Peyer's patch (tissue), 4 donors: ENCODE data around the gene PGLYRP4. TPM values are rescaled to one million over a fixed set of nuclear protein-coding genes. Genes with fewer than 3 reads are reported as not detected.

ENCODE experiments used
- DNase-seq, 3 donors: peaks; one replicate each; pipeline ENCODE4 v3.0.0-alpha.2; 2017 to 2019
- H3K27ac ChIP-seq, 4 donors: fragments of 200-600 bp; sonication (generic); one replicate each; pipeline ENCODE4 v1.5.1; 2016 to 2019
- H3K27me3 ChIP-seq, 2 donors: fragments of 200-600 bp; sonication (generic); one replicate each; pipeline ENCODE4 v1.5.1; 2019
- H3K36me3 ChIP-seq, 3 donors: fragments of 200-600 bp; sonication (generic); one replicate each; pipeline ENCODE4 v1.5.1; 2016 to 2019
- H3K4me1 ChIP-seq, 4 donors: fragments of 200-600 bp; sonication (generic); one replicate each; pipeline ENCODE4 v1.5.1; 2016 to 2019
- H3K4me3 ChIP-seq, 4 donors: fragments of 200-600 bp; sonication (generic); 1 replicate in 3 of 4; 2 replicates in 1 of 4; pipeline ENCODE4 v1.5.1; 2016 to 2019; ENCODE audit warnings: mild to moderate bottlenecking in 1 of 4
- H3K9me3 ChIP-seq, 4 donors: fragments of 200-600 bp; sonication (generic); one replicate each; pipeline ENCODE4 v1.5.1; 2016 to 2019; ENCODE audit warnings: mild to moderate bottlenecking in 1 of 4
- POLR2A ChIP-seq, 2 donors: fragments of 450-650 bp; IDR thresholded peaks; one replicate each; pipeline ENCODE4 v1.5.1; 2017; ENCODE audit warnings: antibody characterized with exemption in 2 of 2, mild to moderate bottlenecking in 2 of 2, moderate library complexity in 2 of 2
- total RNA-seq, 4 donors: library from RNA; depleted of rRNA; stranded (reverse); fragments of >200 nt; gene quantifications; one replicate each; pipeline ENCODE4 v1.1.0, GENCODE V29; 2016
- TF ChIP-seq, protein P1 (sequence below), 6 experiments: fragments of 450-650 bp in 4 of 6; fragments of 200-600 bp in 2 of 6; sonication (generic) in 1 of 6; IDR thresholded peaks; one replicate each; pipeline ENCODE4 v1.5.1; 2017 to 2019; ENCODE audit warnings: antibody characterized with exemption in 6 of 6, mild to moderate bottlenecking in 3 of 6, moderate library complexity in 1 of 6

The PGLYRP4 gene
- total RNA-seq, 4 donors from 2014 or later: not detected

- Histone ChIP-seq H3K4me3 (no peak overlapping the region), H3K4me1 (peaks cover 0 to 14% (median 0%) of the 10 kb centered on the region in 4 donors), H3K27me3 (no peaks in the 10 kb centered on the region), H3K27ac (no peak overlapping the region), H3K36me3 (no peaks in the 10 kb centered on the region), H3K9me3 (no peaks in the 10 kb centered on the region)
- no peak for DNase-seq
- no peak for TF ChIP-seq POLR2A (IDR thresholded peaks at IDR 0.05)
- TF ChIP-seq, protein P1, sequence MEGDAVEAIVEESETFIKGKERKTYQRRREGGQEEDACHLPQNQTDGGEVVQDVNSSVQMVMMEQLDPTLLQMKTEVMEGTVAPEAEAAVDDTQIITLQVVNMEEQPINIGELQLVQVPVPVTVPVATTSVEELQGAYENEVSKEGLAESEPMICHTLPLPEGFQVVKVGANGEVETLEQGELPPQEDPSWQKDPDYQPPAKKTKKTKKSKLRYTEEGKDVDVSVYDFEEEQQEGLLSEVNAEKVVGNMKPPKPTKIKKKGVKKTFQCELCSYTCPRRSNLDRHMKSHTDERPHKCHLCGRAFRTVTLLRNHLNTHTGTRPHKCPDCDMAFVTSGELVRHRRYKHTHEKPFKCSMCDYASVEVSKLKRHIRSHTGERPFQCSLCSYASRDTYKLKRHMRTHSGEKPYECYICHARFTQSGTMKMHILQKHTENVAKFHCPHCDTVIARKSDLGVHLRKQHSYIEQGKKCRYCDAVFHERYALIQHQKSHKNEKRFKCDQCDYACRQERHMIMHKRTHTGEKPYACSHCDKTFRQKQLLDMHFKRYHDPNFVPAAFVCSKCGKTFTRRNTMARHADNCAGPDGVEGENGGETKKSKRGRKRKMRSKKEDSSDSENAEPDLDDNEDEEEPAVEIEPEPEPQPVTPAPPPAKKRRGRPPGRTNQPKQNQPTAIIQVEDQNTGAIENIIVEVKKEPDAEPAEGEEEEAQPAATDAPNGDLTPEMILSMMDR (IDR thresholded peaks at IDR 0.05): no peak
These were observed 8.8 kb downstream of the PGLYRP4 start for GRCh38 chr1:153339802-153340201.

- no peak for TF ChIP-seq POLR2A (IDR thresholded peaks at IDR 0.05)
- TF ChIP-seq, protein P1 (IDR thresholded peaks at IDR 0.05): no peak
- DNase-seq: no peak
- Histone ChIP-seq H3K27me3 (no peaks in the 10 kb centered on the region), H3K4me1 (peaks cover 0 to 1% (median 0%) of the 10 kb centered on the region in 4 donors), H3K4me3 (no peak overlapping the region), H3K36me3 (no peaks in the 10 kb centered on the region), H3K27ac (no peak overlapping the region), H3K9me3 (no peaks in the 10 kb centered on the region)
These were observed 10.4 kb downstream of the PGLYRP4 start for GRCh38 chr1:153337980-153338853.

DNA sequence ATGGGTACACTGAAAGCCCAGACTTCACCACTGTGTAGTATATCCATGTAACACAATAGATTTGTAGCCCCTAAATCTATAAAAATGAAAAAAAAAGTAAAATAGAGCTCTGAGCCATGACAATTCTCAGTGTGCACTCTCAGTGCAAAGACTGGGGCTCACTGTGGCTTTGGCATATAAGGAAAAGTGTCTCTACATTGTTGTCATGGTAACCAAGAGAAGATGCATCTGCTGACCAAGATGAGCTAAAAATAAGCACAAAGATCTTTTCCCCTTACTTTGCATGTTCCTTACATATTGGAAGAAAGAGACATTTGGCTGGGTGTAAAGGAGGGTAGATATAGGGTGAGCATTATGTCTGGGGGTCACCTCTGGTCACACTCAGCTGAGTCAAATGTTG, 12.0 kb downstream of the PGLYRP4 start:
- no peak overlapping the region for H3K27ac ChIP-seq
- DNase-seq: no peak
- H3K36me3 ChIP-seq: no peaks in the 10 kb centered on the region
- no peaks in the 10 kb centered on the region for H3K9me3 ChIP-seq
- no peak overlapping the region for H3K4me3 ChIP-seq
- H3K4me1 ChIP-seq: no peaks in the 10 kb centered on the region
- H3K27me3 ChIP-seq: no peaks in the 10 kb centered on the region
- no peak for TF ChIP-seq POLR2A (IDR thresholded peaks at IDR 0.05)
- TF ChIP-seq, protein P1 (IDR thresholded peaks at IDR 0.05): no peak

DNA sequence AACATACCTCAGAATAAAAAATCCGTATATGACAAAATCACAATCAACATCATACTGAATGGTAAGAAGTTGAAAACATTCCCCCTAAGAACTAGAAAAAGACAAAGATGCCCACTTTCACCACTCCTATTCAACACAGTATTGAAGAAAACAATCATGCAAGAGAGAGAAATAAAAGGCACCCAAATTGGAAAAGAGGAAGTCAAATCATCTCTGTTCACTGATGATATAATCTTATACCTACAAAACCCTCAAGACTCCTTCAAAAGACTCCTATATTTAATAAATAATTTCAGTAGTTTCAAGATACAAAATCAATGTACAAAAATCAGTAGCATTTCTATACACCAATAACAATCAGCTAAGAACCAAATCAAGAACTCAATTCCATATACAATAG, 14.7 kb downstream of the PGLYRP4 start:
- no peak for DNase-seq
- no peak for TF ChIP-seq POLR2A (IDR thresholded peaks at IDR 0.05)
- TF ChIP-seq, protein P1 (IDR thresholded peaks at IDR 0.05): no peak
- H3K9me3 ChIP-seq: no peaks in the 10 kb centered on the region
- H3K4me3 ChIP-seq: no peak overlapping the region
- H3K36me3 ChIP-seq: no peaks in the 10 kb centered on the region
- H3K4me1 ChIP-seq: no peaks in the 10 kb centered on the region
- no peaks in the 10 kb centered on the region for H3K27me3 ChIP-seq
- H3K27ac ChIP-seq: no peak overlapping the region

DNA sequence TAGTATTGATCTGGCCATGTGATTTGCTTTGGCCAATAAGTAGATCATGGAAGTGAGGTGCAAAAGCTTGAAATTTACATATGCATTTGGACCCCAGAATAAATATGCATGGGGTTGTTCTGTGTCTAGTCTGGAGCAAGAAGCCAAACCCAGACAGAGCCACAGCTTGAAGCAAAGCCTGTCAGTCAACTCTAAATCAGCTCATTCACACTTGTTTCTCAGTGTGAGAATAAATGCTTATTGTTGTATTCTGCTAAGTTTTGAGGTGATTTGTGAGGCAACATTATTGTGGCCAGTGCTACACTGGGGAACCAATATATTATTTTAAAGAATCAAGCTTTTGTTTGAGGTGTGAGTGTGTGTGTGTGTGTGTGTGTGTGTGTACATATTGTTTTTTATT, 23.7 kb downstream of the PGLYRP4 start:
- Histone ChIP-seq H3K27ac (no peak overlapping the region), H3K9me3 (peaks cover 0 to 5% (median 0%) of the 10 kb centered on the region in 4 donors), H3K36me3 (no peaks in the 10 kb centered on the region), H3K27me3 (no peaks in the 10 kb centered on the region), H3K4me3 (no peak overlapping the region), H3K4me1 (no peaks in the 10 kb centered on the region)
- TF ChIP-seq, protein P1 (IDR thresholded peaks at IDR 0.05): no peak
- no peak for TF ChIP-seq POLR2A (IDR thresholded peaks at IDR 0.05)
- DNase-seq: no peak
